HEK293 (cell line): ENCODE measurements around the gene LAMTOR3.
A peak's percentile ranks its signal among the peaks of the same experiment; 100 is the strongest.

Experiments used
- CTCF ChIA-PET: fragments of 350-600 bp; formaldehyde crosslinking; extraction: SDS; loops from one replicate; lab custom pipeline; 2021; ENCODE audit warnings: antibody characterized with exemption; lab: Yijun Ruan, JAX
- POLR2A ChIA-PET: fragments of 300-600 bp; formaldehyde crosslinking; extraction: SDS; loops from one replicate; lab custom pipeline; 2020; ENCODE audit warnings: antibody characterized with exemption, inconsistent platforms; lab: Yijun Ruan, JAX
- H3K27ac ChIP-seq: fragments of 200-500 bp; sonication (Bioruptor generic); 2 replicates; pipeline ENCODE4 v1.5.1; 2014; ENCODE audit warnings: low read depth, low read length, control low read depth, inconsistent platforms; ENCODE audit errors: extremely low read depth
- H3K36me3 ChIP-seq, 2 experiments: fragments of 200-500 bp in 1 of 2; sonication (Bioruptor generic) in 1 of 2; 1 replicate in 1 of 2; 2 replicates in 1 of 2; pipeline ENCODE4 v1.5.1; 2014 to 2017; ENCODE audit warnings: inconsistent platforms in 2 of 2, low read length in 2 of 2; ENCODE audit not compliant: control insufficient read depth in 2 of 2, insufficient read depth in 1 of 2
- H3K4me1 ChIP-seq: fragments of 200-500 bp; sonication (Bioruptor generic); 2 replicates; pipeline ENCODE4 v1.5.1; 2014; ENCODE audit warnings: mild to moderate bottlenecking, low read length, inconsistent platforms; ENCODE audit not compliant: control insufficient read depth, insufficient read depth
- H3K4me3 ChIP-seq: 2 replicates; pipeline ENCODE4 v1.5.1; 2011; ENCODE audit warnings: low read depth, mild to moderate bottlenecking, control low read depth, low read length, moderate library complexity
- H3K9me3 ChIP-seq: fragments of 200-500 bp; sonication (Bioruptor generic); 2 replicates; pipeline ENCODE4 v1.5.1; 2014; ENCODE audit warnings: low read depth, low read length, inconsistent platforms; ENCODE audit not compliant: control insufficient read depth, insufficient read depth
- GLI2 ChIP-seq: fragments of 450-650 bp; formaldehyde crosslinking; IDR thresholded peaks from 2 replicates; pipeline ENCODE4; 2017; ENCODE audit warnings: missing biosample characterization, missing genetic modification characterization, low read depth, borderline replicate concordance
- GLI4 ChIP-seq: fragments of 450-650 bp; formaldehyde crosslinking; IDR thresholded peaks from 2 replicates; pipeline ENCODE4 v1.5.1; 2016; ENCODE audit warnings: missing biosample characterization, missing genetic modification characterization
- ZIC2 ChIP-seq: fragments of 450-650 bp; formaldehyde crosslinking; IDR thresholded peaks from 2 replicates; pipeline ENCODE4 v1.5.1; 2016; ENCODE audit warnings: missing biosample characterization, missing genetic modification characterization
- ZNF132 ChIP-seq: fragments of 450-650 bp; formaldehyde crosslinking; IDR thresholded peaks from 2 replicates; pipeline ENCODE4 v1.5.1; 2017; ENCODE audit warnings: missing biosample characterization, missing genetic modification characterization, borderline replicate concordance
- ZNF155 ChIP-seq: fragments of 450-650 bp; formaldehyde crosslinking; IDR thresholded peaks from 2 replicates; pipeline ENCODE4 v1.5.1; 2016; ENCODE audit warnings: missing biosample characterization, missing genetic modification characterization
- ZNF202 ChIP-seq: fragments of 450-650 bp; formaldehyde crosslinking; IDR thresholded peaks from 2 replicates; pipeline ENCODE4 v1.5.1; 2016; ENCODE audit warnings: missing biosample characterization, missing genetic modification characterization, borderline replicate concordance
- ZNF274 ChIP-seq, 2 experiments: fragments of 200-500 bp in 1 of 2; fragments of 450-650 bp in 1 of 2; sonication (Bioruptor generic) in 1 of 2; formaldehyde crosslinking in 1 of 2; IDR thresholded peaks; 2 replicates each; pipeline versions ENCODE4 v1.5.1 to v1.6.1; 2014 to 2016; ENCODE audit warnings: borderline replicate concordance in 1 of 2, inconsistent platforms in 1 of 2, low read length in 1 of 2, missing biosample characterization in 1 of 2, missing genetic modification characterization in 1 of 2
- ZNF302 ChIP-seq: fragments of 450-650 bp; formaldehyde crosslinking; IDR thresholded peaks from 2 replicates; pipeline ENCODE4 v1.5.1; 2016; ENCODE audit warnings: missing biosample characterization, missing genetic modification characterization, low read depth
- ZNF350 ChIP-seq: fragments of 450-650 bp; formaldehyde crosslinking; IDR thresholded peaks from 2 replicates; pipeline ENCODE4 v1.5.0; 2017; ENCODE audit warnings: missing biosample characterization, mild to moderate bottlenecking, missing genetic modification characterization
- ZNF433 ChIP-seq: fragments of 450-650 bp; formaldehyde crosslinking; IDR thresholded peaks from 2 replicates; pipeline ENCODE4 v1.5.1; 2016; ENCODE audit warnings: missing biosample characterization, missing genetic modification characterization, low read depth
- ZNF621 ChIP-seq: fragments of 450-650 bp; formaldehyde crosslinking; IDR thresholded peaks from 2 replicates; pipeline ENCODE4 v1.5.1; 2017; ENCODE audit warnings: missing biosample characterization, missing genetic modification characterization
- ZNF626 ChIP-seq: fragments of 450-650 bp; sonication (Bioruptor Pico); formaldehyde crosslinking; IDR thresholded peaks from 2 replicates; pipeline ENCODE4 v1.5.1; 2018; ENCODE audit warnings: missing biosample characterization, missing genetic modification characterization, inconsistent platforms
- ZNF654 ChIP-seq: fragments of 450-650 bp; formaldehyde crosslinking; IDR thresholded peaks from 2 replicates; pipeline ENCODE4 v1.5.1; 2016; ENCODE audit warnings: low read depth, missing biosample characterization, missing genetic modification characterization
- ZNF747 ChIP-seq: fragments of 450-650 bp; formaldehyde crosslinking; IDR thresholded peaks from 2 replicates; pipeline ENCODE4 v1.5.1; 2016; ENCODE audit warnings: missing biosample characterization, missing genetic modification characterization
- ZSCAN23 ChIP-seq: fragments of 450-650 bp; formaldehyde crosslinking; IDR thresholded peaks from 2 replicates; pipeline ENCODE4 v1.5.1; 2016; ENCODE audit warnings: missing biosample characterization, missing genetic modification characterization
- TF ChIP-seq, protein P1 (sequence below): fragments of 450-650 bp; formaldehyde crosslinking; IDR thresholded peaks from 2 replicates; pipeline ENCODE4 v1.5.1; 2016; ENCODE audit warnings: missing biosample characterization, missing genetic modification characterization
- TF ChIP-seq, protein P2 (sequence below): fragments of 450-650 bp; formaldehyde crosslinking; IDR thresholded peaks from 2 replicates; pipeline ENCODE4 v1.5.1; 2016; ENCODE audit warnings: missing biosample characterization, missing genetic modification characterization
- TF ChIP-seq, protein P3 (sequence below): fragments of 450-650 bp; formaldehyde crosslinking; IDR thresholded peaks from 2 replicates; pipeline ENCODE4 v1.5.1; 2017; ENCODE audit warnings: missing biosample characterization, missing genetic modification characterization
- TF ChIP-seq, protein P4 (sequence below): fragments of 450-650 bp; formaldehyde crosslinking; IDR thresholded peaks from 2 replicates; pipeline ENCODE4 v1.5.1; 2016; ENCODE audit warnings: missing biosample characterization, missing genetic modification characterization
- TF ChIP-seq, protein P5 (sequence below): fragments of 450-650 bp; formaldehyde crosslinking; IDR thresholded peaks from 2 replicates; pipeline ENCODE4 v1.5.1; 2017; ENCODE audit warnings: missing biosample characterization, missing genetic modification characterization
- TF ChIP-seq, protein P6 (sequence below): fragments of 450-650 bp; formaldehyde crosslinking; IDR thresholded peaks from 2 replicates; pipeline ENCODE4 v1.5.1; 2017; ENCODE audit warnings: missing biosample characterization, mild to moderate bottlenecking, missing genetic modification characterization, moderate library complexity
- TF ChIP-seq, protein P7 (sequence below): fragments of 450-650 bp; formaldehyde crosslinking; IDR thresholded peaks from 2 replicates; pipeline ENCODE4 v1.5.1; 2016; ENCODE audit warnings: missing biosample characterization, missing genetic modification characterization

The LAMTOR3 gene

DNA sequence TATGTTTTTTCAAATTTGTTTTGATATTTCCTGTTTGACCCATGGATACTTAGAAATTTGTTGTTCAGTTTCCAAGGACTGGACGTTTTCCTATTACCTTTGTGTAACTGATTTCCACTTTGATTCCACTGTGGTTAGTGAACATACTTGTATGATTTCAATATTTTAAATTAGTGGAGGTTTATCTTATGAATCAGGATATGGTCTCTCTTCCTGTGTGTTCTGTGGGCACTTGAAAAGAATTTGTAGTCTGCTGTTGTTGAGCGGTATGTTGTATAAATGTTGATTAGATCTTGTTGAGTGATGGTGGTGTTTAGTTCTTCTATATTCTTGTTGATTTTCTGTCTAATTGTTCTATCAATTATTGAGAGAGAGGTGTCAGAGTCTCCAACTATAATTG lies 21.2 kb upstream of the LAMTOR3 start (continued):
- TF ChIP-seq ZSCAN23 (tag by site-specific recombination) (no peak), ZNF621 (tag by site-specific recombination) (no peak), ZNF274 (IDR thresholded peaks at IDR 0.05; ENCODE audit: low read length) (no peak), ZNF274 (tag by site-specific recombination; IDR thresholded peaks at IDR 0.05; ENCODE audit: borderline replicate concordance) (no peak), ZNF350 (no peak), GLI2 (tag by site-specific recombination) (no peak), ZNF626 (tag by site-specific recombination) (no peak)
- TF ChIP-seq, protein P1, sequence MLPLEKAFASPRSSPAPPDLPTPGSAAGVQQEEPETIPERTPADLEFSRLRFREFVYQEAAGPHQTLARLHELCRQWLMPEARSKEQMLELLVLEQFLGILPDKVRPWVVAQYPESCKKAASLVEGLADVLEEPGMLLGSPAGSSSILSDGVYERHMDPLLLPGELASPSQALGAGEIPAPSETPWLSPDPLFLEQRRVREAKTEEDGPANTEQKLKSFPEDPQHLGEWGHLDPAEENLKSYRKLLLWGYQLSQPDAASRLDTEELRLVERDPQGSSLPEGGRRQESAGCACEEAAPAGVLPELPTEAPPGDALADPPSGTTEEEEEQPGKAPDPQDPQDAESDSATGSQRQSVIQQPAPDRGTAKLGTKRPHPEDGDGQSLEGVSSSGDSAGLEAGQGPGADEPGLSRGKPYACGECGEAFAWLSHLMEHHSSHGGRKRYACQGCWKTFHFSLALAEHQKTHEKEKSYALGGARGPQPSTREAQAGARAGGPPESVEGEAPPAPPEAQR, result no peak
- TF ChIP-seq, protein P2, sequence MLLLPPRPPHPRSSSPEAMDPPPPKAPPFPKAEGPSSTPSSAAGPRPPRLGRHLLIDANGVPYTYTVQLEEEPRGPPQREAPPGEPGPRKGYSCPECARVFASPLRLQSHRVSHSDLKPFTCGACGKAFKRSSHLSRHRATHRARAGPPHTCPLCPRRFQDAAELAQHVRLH (tag by site-specific recombination), result no peak
- TF ChIP-seq, protein P3, sequence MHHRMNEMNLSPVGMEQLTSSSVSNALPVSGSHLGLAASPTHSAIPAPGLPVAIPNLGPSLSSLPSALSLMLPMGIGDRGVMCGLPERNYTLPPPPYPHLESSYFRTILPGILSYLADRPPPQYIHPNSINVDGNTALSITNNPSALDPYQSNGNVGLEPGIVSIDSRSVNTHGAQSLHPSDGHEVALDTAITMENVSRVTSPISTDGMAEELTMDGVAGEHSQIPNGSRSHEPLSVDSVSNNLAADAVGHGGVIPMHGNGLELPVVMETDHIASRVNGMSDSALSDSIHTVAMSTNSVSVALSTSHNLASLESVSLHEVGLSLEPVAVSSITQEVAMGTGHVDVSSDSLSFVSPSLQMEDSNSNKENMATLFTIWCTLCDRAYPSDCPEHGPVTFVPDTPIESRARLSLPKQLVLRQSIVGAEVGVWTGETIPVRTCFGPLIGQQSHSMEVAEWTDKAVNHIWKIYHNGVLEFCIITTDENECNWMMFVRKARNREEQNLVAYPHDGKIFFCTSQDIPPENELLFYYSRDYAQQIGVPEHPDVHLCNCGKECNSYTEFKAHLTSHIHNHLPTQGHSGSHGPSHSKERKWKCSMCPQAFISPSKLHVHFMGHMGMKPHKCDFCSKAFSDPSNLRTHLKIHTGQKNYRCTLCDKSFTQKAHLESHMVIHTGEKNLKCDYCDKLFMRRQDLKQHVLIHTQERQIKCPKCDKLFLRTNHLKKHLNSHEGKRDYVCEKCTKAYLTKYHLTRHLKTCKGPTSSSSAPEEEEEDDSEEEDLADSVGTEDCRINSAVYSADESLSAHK (tag by site-specific recombination), result no peak
- TF ChIP-seq, all 188 proteins: peak for 0

DNA sequence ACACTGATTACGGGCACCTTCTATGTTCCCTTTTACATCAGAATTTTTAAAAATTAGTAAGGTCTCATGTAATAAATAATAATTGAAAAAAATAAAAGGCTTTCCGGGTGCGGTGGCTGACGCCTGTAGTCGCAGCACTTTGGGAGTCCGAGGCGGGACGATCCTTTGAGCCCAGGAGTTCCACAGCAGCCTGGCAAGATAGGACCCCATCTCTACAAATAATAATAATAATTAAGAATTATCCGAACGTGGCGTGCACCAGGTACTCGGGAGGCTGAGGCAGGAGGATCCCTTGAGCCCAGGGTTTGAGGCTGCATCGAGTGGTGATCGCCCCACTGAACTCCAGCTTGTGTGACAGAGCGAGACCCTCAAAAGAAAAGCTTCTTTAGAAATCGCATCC lies 771 bp upstream of the LAMTOR3 start:
- no peaks in the 10 kb centered on the region for H3K9me3 ChIP-seq
- TF ChIP-seq ZNF132 (no peak), ZNF202 (no peak), GLI4 (tag by site-specific recombination) (no peak)
- TF ChIP-seq, protein P4, sequence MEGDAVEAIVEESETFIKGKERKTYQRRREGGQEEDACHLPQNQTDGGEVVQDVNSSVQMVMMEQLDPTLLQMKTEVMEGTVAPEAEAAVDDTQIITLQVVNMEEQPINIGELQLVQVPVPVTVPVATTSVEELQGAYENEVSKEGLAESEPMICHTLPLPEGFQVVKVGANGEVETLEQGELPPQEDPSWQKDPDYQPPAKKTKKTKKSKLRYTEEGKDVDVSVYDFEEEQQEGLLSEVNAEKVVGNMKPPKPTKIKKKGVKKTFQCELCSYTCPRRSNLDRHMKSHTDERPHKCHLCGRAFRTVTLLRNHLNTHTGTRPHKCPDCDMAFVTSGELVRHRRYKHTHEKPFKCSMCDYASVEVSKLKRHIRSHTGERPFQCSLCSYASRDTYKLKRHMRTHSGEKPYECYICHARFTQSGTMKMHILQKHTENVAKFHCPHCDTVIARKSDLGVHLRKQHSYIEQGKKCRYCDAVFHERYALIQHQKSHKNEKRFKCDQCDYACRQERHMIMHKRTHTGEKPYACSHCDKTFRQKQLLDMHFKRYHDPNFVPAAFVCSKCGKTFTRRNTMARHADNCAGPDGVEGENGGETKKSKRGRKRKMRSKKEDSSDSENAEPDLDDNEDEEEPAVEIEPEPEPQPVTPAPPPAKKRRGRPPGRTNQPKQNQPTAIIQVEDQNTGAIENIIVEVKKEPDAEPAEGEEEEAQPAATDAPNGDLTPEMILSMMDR, result no peak
- TF ChIP-seq, protein P5, sequence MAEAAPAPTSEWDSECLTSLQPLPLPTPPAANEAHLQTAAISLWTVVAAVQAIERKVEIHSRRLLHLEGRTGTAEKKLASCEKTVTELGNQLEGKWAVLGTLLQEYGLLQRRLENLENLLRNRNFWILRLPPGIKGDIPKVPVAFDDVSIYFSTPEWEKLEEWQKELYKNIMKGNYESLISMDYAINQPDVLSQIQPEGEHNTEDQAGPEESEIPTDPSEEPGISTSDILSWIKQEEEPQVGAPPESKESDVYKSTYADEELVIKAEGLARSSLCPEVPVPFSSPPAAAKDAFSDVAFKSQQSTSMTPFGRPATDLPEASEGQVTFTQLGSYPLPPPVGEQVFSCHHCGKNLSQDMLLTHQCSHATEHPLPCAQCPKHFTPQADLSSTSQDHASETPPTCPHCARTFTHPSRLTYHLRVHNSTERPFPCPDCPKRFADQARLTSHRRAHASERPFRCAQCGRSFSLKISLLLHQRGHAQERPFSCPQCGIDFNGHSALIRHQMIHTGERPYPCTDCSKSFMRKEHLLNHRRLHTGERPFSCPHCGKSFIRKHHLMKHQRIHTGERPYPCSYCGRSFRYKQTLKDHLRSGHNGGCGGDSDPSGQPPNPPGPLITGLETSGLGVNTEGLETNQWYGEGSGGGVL (tag by site-specific recombination), result no peak
- TF ChIP-seq, all 188 proteins: peak for 0
- Histone ChIP-seq H3K27ac (no peak overlapping the region), H3K36me3 (peaks cover 0 to 17% of the 10 kb centered on the region in 2 experiments; a peak in 1 of 3 replicates), H3K4me1 (no peaks in the 10 kb centered on the region), H3K4me3 (no peak overlapping the region)
- ChIA-PET CTCF (no interaction called here), POLR2A (interaction anchor here (1.0 to 1.8 kb wide), 4 partner anchors 47 to 55 kb away, joined by 4 to 9 read pairs (median 6); partner anchors contain the start of genes DNAJB14 and H2AZ1)

DNA sequence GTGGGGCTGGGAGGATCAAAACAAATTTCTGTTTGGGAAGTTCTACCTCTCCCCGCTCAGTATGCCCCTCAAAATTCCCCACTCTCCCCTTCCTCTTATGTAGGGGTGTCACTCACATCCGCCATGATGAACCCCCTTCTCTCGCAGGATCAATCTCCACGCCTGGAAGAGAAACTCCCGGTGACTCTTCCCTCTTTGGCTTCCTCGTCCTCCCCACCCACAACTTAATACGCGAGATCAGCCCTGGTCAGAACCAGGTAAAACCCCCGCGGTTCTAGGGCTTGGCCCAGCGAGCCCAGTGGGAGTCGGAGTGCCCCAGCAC lies 427 bp downstream of the LAMTOR3 start:
- no peaks in the 10 kb centered on the region for H3K4me1 ChIP-seq
- no peaks in the 10 kb centered on the region for H3K9me3 ChIP-seq
- peaks cover 0 to 18% of the 10 kb centered on the region in 2 experiments; a peak in 1 of 3 replicates for H3K36me3 ChIP-seq
- TF ChIP-seq ZIC2 (tag by site-specific recombination), result no peak
- TF ChIP-seq ZNF433 (tag by site-specific recombination), result no peak
- TF ChIP-seq ZNF747 (tag by site-specific recombination), result no peak
- TF ChIP-seq ZNF155 (tag by site-specific recombination), result no peak
- TF ChIP-seq, protein P6, sequence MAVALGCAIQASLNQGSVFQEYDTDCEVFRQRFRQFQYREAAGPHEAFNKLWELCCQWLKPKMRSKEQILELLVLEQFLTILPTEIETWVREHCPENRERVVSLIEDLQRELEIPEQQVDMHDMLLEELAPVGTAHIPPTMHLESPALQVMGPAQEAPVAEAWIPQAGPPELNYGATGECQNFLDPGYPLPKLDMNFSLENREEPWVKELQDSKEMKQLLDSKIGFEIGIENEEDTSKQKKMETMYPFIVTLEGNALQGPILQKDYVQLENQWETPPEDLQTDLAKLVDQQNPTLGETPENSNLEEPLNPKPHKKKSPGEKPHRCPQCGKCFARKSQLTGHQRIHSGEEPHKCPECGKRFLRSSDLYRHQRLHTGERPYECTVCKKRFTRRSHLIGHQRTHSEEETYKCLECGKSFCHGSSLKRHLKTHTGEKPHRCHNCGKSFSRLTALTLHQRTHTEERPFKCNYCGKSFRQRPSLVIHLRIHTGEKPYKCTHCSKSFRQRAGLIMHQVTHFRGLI (tag by site-specific recombination), result no peak
- TF ChIP-seq ZNF350, result no peak
- TF ChIP-seq, protein P7, sequence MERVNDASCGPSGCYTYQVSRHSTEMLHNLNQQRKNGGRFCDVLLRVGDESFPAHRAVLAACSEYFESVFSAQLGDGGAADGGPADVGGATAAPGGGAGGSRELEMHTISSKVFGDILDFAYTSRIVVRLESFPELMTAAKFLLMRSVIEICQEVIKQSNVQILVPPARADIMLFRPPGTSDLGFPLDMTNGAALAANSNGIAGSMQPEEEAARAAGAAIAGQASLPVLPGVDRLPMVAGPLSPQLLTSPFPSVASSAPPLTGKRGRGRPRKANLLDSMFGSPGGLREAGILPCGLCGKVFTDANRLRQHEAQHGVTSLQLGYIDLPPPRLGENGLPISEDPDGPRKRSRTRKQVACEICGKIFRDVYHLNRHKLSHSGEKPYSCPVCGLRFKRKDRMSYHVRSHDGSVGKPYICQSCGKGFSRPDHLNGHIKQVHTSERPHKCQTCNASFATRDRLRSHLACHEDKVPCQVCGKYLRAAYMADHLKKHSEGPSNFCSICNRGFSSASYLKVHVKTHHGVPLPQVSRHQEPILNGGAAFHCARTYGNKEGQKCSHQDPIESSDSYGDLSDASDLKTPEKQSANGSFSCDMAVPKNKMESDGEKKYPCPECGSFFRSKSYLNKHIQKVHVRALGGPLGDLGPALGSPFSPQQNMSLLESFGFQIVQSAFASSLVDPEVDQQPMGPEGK (tag by site-specific recombination), result no peak
- no peak for TF ChIP-seq ZNF302
- TF ChIP-seq ZNF654, result no peak
- CTCF ChIA-PET, result no interaction called here
- no peak overlapping the region for H3K27ac ChIP-seq
- H3K4me3 ChIP-seq, result peak overlapping the region; percentile 45
- POLR2A ChIA-PET, result interaction anchor here (0.6 to 1.8 kb wide), 4 partner anchors 53 to 68 kb away, joined by 3 to 9 read pairs (median 6); partner anchors contain the start of genes DNAJB14 and H2AZ1
